RWPE1 (cell line): ENCODE results near the gene IP6K1.

Experiments used
- CTCF ChIA-PET: fragments of 350-600 bp; sonication (Branson Sonifier 250); formaldehyde crosslinking; extraction: SDS; loops from one replicate; lab custom pipeline; 2021; lab: Yijun Ruan, JAX
- POLR2A ChIA-PET: fragments of 400-600 bp; formaldehyde crosslinking; extraction: SDS; loops from one replicate; lab custom pipeline; 2020; ENCODE audit warnings: antibody characterized with exemption; ENCODE audit not compliant: low non-redundant PET; lab: Yijun Ruan, JAX
- DNase-seq: peaks from one replicate; pipeline ENCODE4 v3.0.0; 2012; ENCODE audit warnings: low spot score
- H3K27ac ChIP-seq: fragments of 450-650 bp; 2 replicates; pipeline ENCODE4 v1.5.1; 2017
- CTCF ChIP-seq: fragments of 450-650 bp; conservative IDR thresholded peaks from 2 replicates; pipeline ENCODE4 v1.5.1; 2017; ENCODE audit warnings: low read depth, mild to moderate bottlenecking

The IP6K1 gene

GRCh38 chr3:49771340-49771938 is 14.9 kb downstream of the IP6K1 start:
- POLR2A ChIA-PET = no interaction called here
- CTCF ChIA-PET = interaction anchor here (0.7 kb wide), 1 partner anchor 24 kb away, joined by 5 read pairs; no protein-coding TSS in a partner anchor
- no peak for TF ChIP-seq CTCF
- DNase-seq = no peak
- H3K27ac ChIP-seq = no peak overlapping the region

- no peak for DNase-seq
- CTCF ChIA-PET = interaction anchor here (0.8 kb wide), 1 partner anchor 12 kb away, joined by 3 read pairs; no protein-coding TSS in a partner anchor
- POLR2A ChIA-PET = no interaction called here
- H3K27ac ChIP-seq = no peak overlapping the region
- no peak for TF ChIP-seq CTCF
Measured at GRCh38 chr3:49769926-49770325, 16.4 kb downstream of the IP6K1 start.

- TF ChIP-seq CTCF = no peak
- no peak overlapping the region for H3K27ac ChIP-seq
- no peak for DNase-seq
- ChIA-PET CTCF (interaction anchor here (0.8 kb wide), 1 partner anchor 12 kb away, joined by 3 read pairs; no protein-coding TSS in a partner anchor), POLR2A (no interaction called here)
Measured at GRCh38 chr3:49769286-49769915, 16.9 kb downstream of the IP6K1 start.

- DNase-seq = no peak
- no peak for TF ChIP-seq CTCF
- ChIA-PET CTCF (no interaction called here), POLR2A (no interaction called here)
- H3K27ac ChIP-seq = no peak overlapping the region
Measured at GRCh38 chr3:49763981-49764380, 22.4 kb downstream of the IP6K1 start.

GRCh38 chr3:49761661-49762060 is 24.7 kb downstream of the IP6K1 start:
- TF ChIP-seq CTCF = no peak
- ChIA-PET POLR2A (no interaction called here), CTCF (no interaction called here)
- H3K27ac ChIP-seq = peak overlapping the region; percentile 21; the same call in 1 of the 2 replicates
- no peak for DNase-seq

GRCh38 chr3:49759226-49759625 is 27.1 kb downstream of the IP6K1 start:
- ChIA-PET CTCF (no interaction called here), POLR2A (no interaction called here)
- no peak for DNase-seq
- no peak for TF ChIP-seq CTCF
- no peak overlapping the region for H3K27ac ChIP-seq
